GM23338 (cell line): ENCODE data around the gene RSPH1.

ENCODE experiments used
- CREB1 ChIP-seq: fragments of 250-450 bp; sonication (Bioruptor Pico); IDR thresholded peaks from 2 replicates; pipeline ENCODE4 v1.5.0; 2020; ENCODE audit warnings: low read depth, mild to moderate bottlenecking, moderate library complexity
- CTCF ChIP-seq, 2 experiments: fragments of 200-600 bp in 1 of 2; sonication (generic) in 1 of 2; conservative IDR thresholded peaks; 2 replicates each; pipeline versions ENCODE4 v1.5.1 to v1.6.1; 2016 to 2017; ENCODE audit warnings: antibody characterized with exemption in 2 of 2, low read depth in 2 of 2, mild to moderate bottlenecking in 2 of 2, moderate library complexity in 1 of 2
- EZH2 ChIP-seq: fragments of 200-600 bp; sonication (generic); IDR thresholded peaks from one replicate; pipeline ENCODE4 v1.8.0; 2017; ENCODE audit warnings: antibody characterized with exemption, mild to moderate bottlenecking, low read depth; ENCODE audit not compliant: unreplicated experiment
- EZH2phosphoT487 ChIP-seq: fragments of 200-600 bp; sonication (generic); IDR thresholded peaks from one replicate; pipeline ENCODE4 v1.8.1; 2018; ENCODE audit warnings: antibody characterized with exemption; ENCODE audit not compliant: unreplicated experiment
- JUNB ChIP-seq: IDR thresholded peaks from one replicate; pipeline ENCODE4 v1.6.1; 2016; ENCODE audit warnings: antibody characterized with exemption; ENCODE audit not compliant: unreplicated experiment
- NANOG ChIP-seq: IDR thresholded peaks from 2 replicates; pipeline ENCODE4 v1.6.1; 2016; ENCODE audit warnings: antibody characterized with exemption, borderline replicate concordance
- POLR2AphosphoS5 ChIP-seq: IDR thresholded peaks from 2 replicates; pipeline ENCODE4 v1.6.1; 2016; ENCODE audit warnings: antibody characterized with exemption, low read depth
- REST ChIP-seq: IDR thresholded peaks from one replicate; pipeline ENCODE4 v1.6.1; 2018; ENCODE audit warnings: antibody characterized with exemption; ENCODE audit not compliant: unreplicated experiment
- STAT1 ChIP-seq: IDR thresholded peaks from one replicate; pipeline ENCODE4 v1.6.1; 2016; ENCODE audit warnings: antibody characterized with exemption; ENCODE audit not compliant: unreplicated experiment
- ZNF114 ChIP-seq: fragments of 250-450 bp; sonication (Bioruptor Pico); IDR thresholded peaks from 2 replicates; pipeline ENCODE4 v1.5.0; 2020; ENCODE audit warnings: mild to moderate bottlenecking, moderate library complexity
- ZNF331 ChIP-seq: fragments of 250-450 bp; sonication (Bioruptor Pico); IDR thresholded peaks from 2 replicates; pipeline ENCODE4 v1.5.0; 2020; ENCODE audit warnings: low read depth, mild to moderate bottlenecking, moderate library complexity
- ZNF462 ChIP-seq: fragments of 250-450 bp; sonication (Bioruptor Pico); IDR thresholded peaks from 2 replicates; pipeline ENCODE4 v1.5.0; 2020; ENCODE audit warnings: mild to moderate bottlenecking, moderate library complexity

- no peak for TF ChIP-seq CTCF (conservative IDR thresholded peaks at IDR 0.05; ENCODE audit: low read depth in 2 of 2)
- no peak for TF ChIP-seq POLR2AphosphoS5
- no peak for TF ChIP-seq ZNF114 (CRISPR knock-in tag)
- no peak for TF ChIP-seq REST
- TF ChIP-seq EZH2phosphoT487: no peak
- no peak for TF ChIP-seq EZH2
- no peak for TF ChIP-seq CREB1 (CRISPR knock-in tag)
- TF ChIP-seq ZNF331 (CRISPR knock-in tag): no peak
- no peak for TF ChIP-seq JUNB
- TF ChIP-seq NANOG: no peak
- no peak for TF ChIP-seq STAT1
- no peak for TF ChIP-seq ZNF462
These were observed 11.1 kb downstream of the RSPH1 start for GRCh38 chr21:42484966-42485365.
